HepG2 (cell line): ENCODE results near the gene PCNP. TPM values are rescaled to one million over a fixed set of nuclear protein-coding genes. Genes with fewer than 3 reads are reported as not detected.

Experiments used
- ATAC-seq: fragments of 200-7000 bp; cut with Tn5 transposase; 3 replicates; pipeline ENCODE4 v1.9.1; 2020; ENCODE audit warnings: mild to moderate bottlenecking, moderate library complexity
- BruUV-seq: library from RNA; stranded (reverse); fragments of 400-500 nt; replicated peaks from 2 replicates; lab custom pipeline; 2021; lab: Mats Ljungman, UMichigan
- CTCF ChIA-PET: fragments of 300-600 bp; formaldehyde crosslinking; extraction: SDS; loops from one replicate; lab custom pipeline; 2021; ENCODE audit warnings: low total read pairs, inconsistent platforms, low intra/inter-chr PET ratio; lab: Yijun Ruan, JAX
- POLR2A ChIA-PET: fragments of 350-600 bp; sonication (Branson Sonifier 250); formaldehyde crosslinking; loops from one replicate; lab custom pipeline; 2020; ENCODE audit warnings: antibody characterized with exemption, inconsistent platforms; lab: Yijun Ruan, JAX
- DNase-seq: peaks from one replicate; pipeline ENCODE4 v3.0.0-alpha.2; 2015; ENCODE audit warnings: low spot score
- FAIRE-seq: peaks from 3 replicates; lab custom pipeline; 2011; peaks lifted over from hg19 to GRCh38; lab: Jason Lieb, UNC
- H2AFZ ChIP-seq: one replicate; pipeline ENCODE4 v1.6.1; 2011; ENCODE audit warnings: low read length, inconsistent platforms
- H3K27ac ChIP-seq: fragments of 300-600 bp; 3 replicates; pipeline ENCODE4 v1.8.0; 2011; ENCODE audit warnings: mixed run types, mild to moderate bottlenecking, mixed read lengths, low read length, inconsistent platforms; ENCODE audit not compliant: insufficient read depth; ENCODE audit errors: extremely low read length
- H3K27me3 ChIP-seq, 2 experiments: fragments of 200-600 bp in 1 of 2; 2 replicates in 1 of 2; 3 replicates in 1 of 2; pipeline versions ENCODE4 v1.6.0 to v1.8.0; 2011; ENCODE audit warnings: low read length in 2 of 2, mild to moderate bottlenecking in 2 of 2, moderate library complexity in 2 of 2, inconsistent platforms in 1 of 2; ENCODE audit not compliant: insufficient read depth in 2 of 2, control insufficient read depth in 1 of 2
- H3K36me3 ChIP-seq, 2 experiments: fragments of 200-600 bp in 1 of 2; replicated peaks in 1 of 2; 2 replicates in 1 of 2; 3 replicates in 1 of 2; pipeline versions ENCODE4 v1.5.1 to v1.8.0; 2011; ENCODE audit warnings: low read length in 2 of 2, inconsistent platforms in 1 of 2; ENCODE audit not compliant: insufficient read depth in 2 of 2, control insufficient read depth in 1 of 2
- H3K4me1 ChIP-seq: 2 replicates; pipeline ENCODE4 v1.5.1; 2012; ENCODE audit warnings: low read length, inconsistent platforms; ENCODE audit not compliant: insufficient read depth
- H3K4me2 ChIP-seq: 2 replicates; pipeline ENCODE4 v1.6.0; 2011; ENCODE audit warnings: low read depth, low read length, inconsistent platforms
- H3K4me3 ChIP-seq, 3 experiments: fragments of 200-600 bp in 1 of 3; sonication (generic), shearing (Covaris generic) in 1 of 3; replicated peaks in 1 of 3; 2 replicates each; pipeline ENCODE4 v1.5.1; 2011 to 2016; ENCODE audit warnings: low read length in 3 of 3, inconsistent platforms in 2 of 3, low read depth in 2 of 3, mild to moderate bottlenecking in 2 of 3, control low read depth in 1 of 3, mixed read lengths in 1 of 3; ENCODE audit not compliant: insufficient read depth in 1 of 3
- H3K79me2 ChIP-seq: one replicate; pipeline ENCODE4 v1.6.1; 2011; ENCODE audit warnings: low read length, inconsistent platforms; ENCODE audit not compliant: insufficient read depth
- H3K9ac ChIP-seq: 2 replicates; pipeline ENCODE4 v1.6.0; 2011; ENCODE audit warnings: mild to moderate bottlenecking, low read depth, low read length, inconsistent platforms; ENCODE audit not compliant: insufficient read depth
- H3K9me3 ChIP-seq: 2 replicates; pipeline ENCODE4 v1.5.1; 2012; ENCODE audit warnings: mild to moderate bottlenecking, low read length
- H4K20me1 ChIP-seq: 2 replicates; pipeline ENCODE4 v1.6.0; 2011; ENCODE audit warnings: inconsistent platforms, mild to moderate bottlenecking, low read length, moderate library complexity; ENCODE audit not compliant: insufficient read depth
- WGBS: methylation state at CpG from one replicate; pipeline ENCODE4 v1.1.6; 2017; ENCODE audit warnings: low lambda C conversion rate; 5-methylcytosine and 5-hydroxymethylcytosine counted together
- in situ Hi-C: cut with HindIII; loops from 2 replicates; pipeline ENCODE4 v1.10.0; 2017; ENCODE audit warnings: low pct_unique_long_range_greater_than_20kb; ENCODE audit not compliant: extremely low pct_ligation_motif_present
- intact Hi-C: fragments of 100-400 bp; cut with micrococcal nuclease; formaldehyde crosslinking; loops from one replicate; pipeline ENCODE4 v1.10.0; 2022; ENCODE audit not compliant: unreplicated experiment
- polyA plus RNA-seq, 8 experiments: library from polyadenylated mRNA; depleted of rRNA in 3 of 8; stranded (reverse) in 7 of 8; unstranded in 1 of 8; fragments of >200 nt; fragmentation: Illumina TruSeq in 4 of 8; extraction: Trizol in 4 of 8; gene quantifications; 2 replicates each; pipeline versions ENCODE4 v1.2.1 to v1.2.3, GENCODE V29; 2011 to 2016; ENCODE audit warnings: low read depth in 4 of 8, missing spikeins in 1 of 8, mixed read lengths in 1 of 8; ENCODE audit not compliant: insufficient read depth in 1 of 8
- total RNA-seq, 5 experiments: library from RNA; depleted of rRNA; stranded (reverse); fragments of >200 nt; fragmentation: Illumina TruSeq; extraction: Trizol; gene quantifications; 2 replicates each; pipeline ENCODE4 v1.2.3, GENCODE V29; 2016; ENCODE audit warnings: low read depth in 1 of 5
- TF ChIP-seq, protein P1 (sequence below): sonication (generic); formaldehyde crosslinking; IDR thresholded peaks from 2 replicates; pipeline ENCODE4 v1.5.0; 2020; ENCODE audit warnings: missing genetic modification reagents, mild to moderate bottlenecking, borderline replicate concordance
- TF ChIP-seq, protein P2 (sequence below): sonication (generic); formaldehyde crosslinking; conservative IDR thresholded peaks from 2 replicates; pipeline ENCODE4 v1.4.0; 2020; ENCODE audit warnings: mild to moderate bottlenecking, missing genetic modification reagents, moderate library complexity
- TF ChIP-seq, protein P3 (sequence below): IDR thresholded peaks from 2 replicates; pipeline ENCODE4 v1.6.1; 2016

PCNP gene
- total and polyA plus RNA-seq, 2 of the 13 experiments (the other 11 are each of a cell fraction or from before 2014, with no cell fraction given): 44.1 to 78.2 TPM

DNA sequence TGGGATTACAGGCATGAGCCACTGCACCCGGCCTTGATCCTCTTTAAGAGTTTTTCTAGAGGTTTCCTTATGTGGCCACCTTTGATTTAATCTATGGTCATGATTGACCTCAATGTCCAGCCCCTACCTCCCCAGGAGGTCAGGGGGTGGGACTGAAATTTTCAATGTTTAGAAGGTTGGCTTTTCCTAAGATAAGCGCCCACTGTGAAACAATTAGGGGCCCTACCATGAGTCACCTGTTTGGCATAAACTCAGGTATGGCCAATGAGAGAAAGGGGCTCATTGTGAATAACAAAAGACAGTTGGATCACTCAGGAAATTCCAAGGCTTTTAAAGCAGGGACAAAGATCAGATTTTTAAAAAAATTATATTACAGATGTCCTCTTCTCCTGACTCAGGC, 51.9 kb downstream of the PCNP start:
- TF ChIP-seq, protein P1, sequence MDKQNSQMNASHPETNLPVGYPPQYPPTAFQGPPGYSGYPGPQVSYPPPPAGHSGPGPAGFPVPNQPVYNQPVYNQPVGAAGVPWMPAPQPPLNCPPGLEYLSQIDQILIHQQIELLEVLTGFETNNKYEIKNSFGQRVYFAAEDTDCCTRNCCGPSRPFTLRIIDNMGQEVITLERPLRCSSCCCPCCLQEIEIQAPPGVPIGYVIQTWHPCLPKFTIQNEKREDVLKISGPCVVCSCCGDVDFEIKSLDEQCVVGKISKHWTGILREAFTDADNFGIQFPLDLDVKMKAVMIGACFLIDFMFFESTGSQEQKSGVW (CRISPR knock-in tag): no peak
- TF ChIP-seq, protein P2, sequence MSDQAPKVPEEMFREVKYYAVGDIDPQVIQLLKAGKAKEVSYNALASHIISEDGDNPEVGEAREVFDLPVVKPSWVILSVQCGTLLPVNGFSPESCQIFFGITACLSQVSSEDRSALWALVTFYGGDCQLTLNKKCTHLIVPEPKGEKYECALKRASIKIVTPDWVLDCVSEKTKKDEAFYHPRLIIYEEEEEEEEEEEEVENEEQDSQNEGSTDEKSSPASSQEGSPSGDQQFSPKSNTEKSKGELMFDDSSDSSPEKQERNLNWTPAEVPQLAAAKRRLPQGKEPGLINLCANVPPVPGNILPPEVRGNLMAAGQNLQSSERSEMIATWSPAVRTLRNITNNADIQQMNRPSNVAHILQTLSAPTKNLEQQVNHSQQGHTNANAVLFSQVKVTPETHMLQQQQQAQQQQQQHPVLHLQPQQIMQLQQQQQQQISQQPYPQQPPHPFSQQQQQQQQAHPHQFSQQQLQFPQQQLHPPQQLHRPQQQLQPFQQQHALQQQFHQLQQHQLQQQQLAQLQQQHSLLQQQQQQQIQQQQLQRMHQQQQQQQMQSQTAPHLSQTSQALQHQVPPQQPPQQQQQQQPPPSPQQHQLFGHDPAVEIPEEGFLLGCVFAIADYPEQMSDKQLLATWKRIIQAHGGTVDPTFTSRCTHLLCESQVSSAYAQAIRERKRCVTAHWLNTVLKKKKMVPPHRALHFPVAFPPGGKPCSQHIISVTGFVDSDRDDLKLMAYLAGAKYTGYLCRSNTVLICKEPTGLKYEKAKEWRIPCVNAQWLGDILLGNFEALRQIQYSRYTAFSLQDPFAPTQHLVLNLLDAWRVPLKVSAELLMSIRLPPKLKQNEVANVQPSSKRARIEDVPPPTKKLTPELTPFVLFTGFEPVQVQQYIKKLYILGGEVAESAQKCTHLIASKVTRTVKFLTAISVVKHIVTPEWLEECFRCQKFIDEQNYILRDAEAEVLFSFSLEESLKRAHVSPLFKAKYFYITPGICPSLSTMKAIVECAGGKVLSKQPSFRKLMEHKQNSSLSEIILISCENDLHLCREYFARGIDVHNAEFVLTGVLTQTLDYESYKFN (CRISPR knock-in tag): no peak
- TF ChIP-seq, protein P3, sequence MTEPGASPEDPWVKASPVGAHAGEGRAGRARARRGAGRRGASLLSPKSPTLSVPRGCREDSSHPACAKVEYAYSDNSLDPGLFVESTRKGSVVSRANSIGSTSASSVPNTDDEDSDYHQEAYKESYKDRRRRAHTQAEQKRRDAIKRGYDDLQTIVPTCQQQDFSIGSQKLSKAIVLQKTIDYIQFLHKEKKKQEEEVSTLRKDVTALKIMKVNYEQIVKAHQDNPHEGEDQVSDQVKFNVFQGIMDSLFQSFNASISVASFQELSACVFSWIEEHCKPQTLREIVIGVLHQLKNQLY (CRISPR knock-in tag): no peak
- intact Hi-C loops: no loop called here
- H3K36me3 ChIP-seq: no peaks in the 10 kb centered on the region
- H3K27ac ChIP-seq: no peak overlapping the region
- ATAC-seq: no peak
- no peak for FAIRE-seq
- H3K9ac ChIP-seq: no peak overlapping the region
- WGBS: 35% methylated on average over 2 of the region's 2 CpGs
- POLR2A ChIA-PET: no interaction called here
- no peak overlapping the region for H2AFZ ChIP-seq
- H3K79me2 ChIP-seq: no peaks in the 10 kb centered on the region
- no peak overlapping the region for H3K4me3 ChIP-seq
- H3K4me1 ChIP-seq: no peaks in the 10 kb centered on the region
- no peak for DNase-seq
- no peaks in the 10 kb centered on the region; a peak in 1 of 5 replicates for H3K27me3 ChIP-seq
- in situ Hi-C loops: loop anchor here (25.0 kb wide), 2 partner anchors 389 to 564 kb away; no protein-coding TSS in a partner anchor
- CTCF ChIA-PET: no interaction called here
- H3K4me2 ChIP-seq: no peak overlapping the region
- H3K9me3 ChIP-seq: no peaks in the 10 kb centered on the region
- no peaks in the 10 kb centered on the region for H4K20me1 ChIP-seq
- no TSS peak for BruUV-seq
